Fibroblast of lung (primary cell): ENCODE measurements around the gene ST8SIA4. TPM values are rescaled to one million over a fixed set of nuclear protein-coding genes. Genes with fewer than 3 reads are reported as not detected.

Source experiments
- DNase-seq, 2 donors: peaks; one replicate each; pipeline versions ENCODE4 v3.0.0 to v3.0.0-alpha.2; 2010; ENCODE audit warnings: low read depth in 2 of 2
- H2AFZ ChIP-seq: 2 replicates; pipeline ENCODE4 v1.5.1; 2012; ENCODE audit warnings: low read length, control low read depth, inconsistent platforms
- H3K27ac ChIP-seq: 2 replicates; pipeline ENCODE4 v1.5.1; 2011; ENCODE audit warnings: low read length, control low read depth; ENCODE audit not compliant: insufficient read depth
- H3K27me3 ChIP-seq: 2 replicates; pipeline ENCODE4 v1.5.1; 2011; ENCODE audit warnings: mild to moderate bottlenecking, low read length; ENCODE audit not compliant: control insufficient read depth, insufficient read depth
- H3K36me3 ChIP-seq: 2 replicates; pipeline ENCODE4 v1.5.1; 2011; ENCODE audit warnings: low read length; ENCODE audit not compliant: control insufficient read depth, insufficient read depth
- H3K4me1 ChIP-seq: 2 replicates; pipeline ENCODE4 v1.5.1; 2011; ENCODE audit warnings: low read length; ENCODE audit not compliant: control insufficient read depth, insufficient read depth; ENCODE audit errors: extremely low read depth
- H3K4me2 ChIP-seq: 2 replicates; pipeline ENCODE4 v1.5.1; 2011; ENCODE audit warnings: low read length, control low read depth; ENCODE audit not compliant: insufficient read depth; ENCODE audit errors: extremely low read depth
- H3K4me3 ChIP-seq, 4 experiments: fragments of 200-600 bp in 1 of 4; sonication (generic) in 1 of 4; replicated peaks in 1 of 4; 2 replicates each; pipeline ENCODE4 v1.5.1; 2011 to 2016; ENCODE audit warnings: low read length in 4 of 4, low read depth in 3 of 4, mild to moderate bottlenecking in 3 of 4, control low read depth in 2 of 4, inconsistent platforms in 1 of 4, mixed read lengths in 1 of 4; ENCODE audit not compliant: insufficient read depth in 1 of 4; ENCODE audit errors: control extremely low read depth in 1 of 4
- H3K79me2 ChIP-seq: 2 replicates; pipeline ENCODE4 v1.5.1; 2012; ENCODE audit warnings: mild to moderate bottlenecking, low read length, inconsistent platforms; ENCODE audit not compliant: control insufficient read depth, insufficient read depth
- H3K9ac ChIP-seq: 2 replicates; pipeline ENCODE4 v1.5.1; 2011; ENCODE audit warnings: mild to moderate bottlenecking, low read length, control low read depth; ENCODE audit not compliant: insufficient read depth
- H3K9me3 ChIP-seq: 2 replicates; pipeline ENCODE4 v1.5.1; 2012; ENCODE audit warnings: low read depth, low read length; ENCODE audit not compliant: control insufficient read depth, insufficient read depth
- H4K20me1 ChIP-seq: 2 replicates; pipeline ENCODE4 v1.5.1; 2011; ENCODE audit warnings: low read length; ENCODE audit not compliant: control insufficient read depth, insufficient read depth; ENCODE audit errors: extremely low read depth
- CTCF ChIP-seq, 2 donors: IDR thresholded peaks in 1 of 2; conservative IDR thresholded peaks in 1 of 2; 1 replicate in 1 of 2; 2 replicates in 1 of 2; pipeline ENCODE4 v1.5.1; 2011 to 2012; ENCODE audit warnings: low read length in 2 of 2, control low read depth in 1 of 2, inconsistent platforms in 1 of 2, low read depth in 1 of 2, mild to moderate bottlenecking in 1 of 2
- EZH2 ChIP-seq: IDR thresholded peaks from 2 replicates; pipeline ENCODE4 v1.5.1; 2012; ENCODE audit warnings: low read length, control low read depth, mild to moderate bottlenecking; ENCODE audit errors: missing control alignments
- polyA minus RNA-seq: library from RNA; depleted of rRNA, polyadenylated mRNA; stranded (reverse); fragments of >200 nt; gene quantifications from 2 replicates; pipeline ENCODE4 v1.2.3, GENCODE V29; 2011; ENCODE audit warnings: low replicate concordance
- polyA plus RNA-seq, 2 donors: library from polyadenylated mRNA; depleted of rRNA in 1 of 2; stranded (reverse) in 1 of 2; unstranded in 1 of 2; fragments of >200 nt; gene quantifications; 2 replicates each; pipeline ENCODE4 v1.2.1, GENCODE V29; 2011 to 2012; ENCODE audit warnings: missing spikeins in 1 of 2
- total RNA-seq: library from RNA; depleted of rRNA; stranded (reverse); fragments of >200 nt; gene quantifications from 2 replicates; pipeline ENCODE4 v1.2.1, GENCODE V29; 2014

Gene ST8SIA4
- total RNA-seq (0.26 and 0.33 TPM in 2 replicates), polyA plus RNA-seq (0.02 and 0.05 TPM in 2 replicates), polyA minus RNA-seq (not detected in 2 replicates)
- polyA plus RNA-seq (2012): 0.07 TPM in 1 of 2 replicates, not detected in the other

GRCh38 chr5:100903039-100903887, at the start of gene ST8SIA4:
ST8SIA4 (minus strand) TSS chr5:100903282; CDS start chr5:100902955, 327 bp downstream.
- H3K9ac ChIP-seq: no peak within 1 kb of the TSS
- peak; percentile 69 to 82 for DNase-seq

GRCh38 chr5:100950985-100951384, 47.9 kb upstream of the ST8SIA4 start:
- Histone ChIP-seq H3K27ac (no peak overlapping the region), H3K79me2 (no peaks in the 10 kb centered on the region), H3K4me2 (no peak overlapping the region), H3K4me3 (no peak overlapping the region), H3K9me3 (no peaks in the 10 kb centered on the region), H3K27me3 (no peaks in the 10 kb centered on the region), H4K20me1 (no peaks in the 10 kb centered on the region), H3K4me1 (no peaks in the 10 kb centered on the region), H2AFZ (no peak overlapping the region), H3K36me3 (no peaks in the 10 kb centered on the region), H3K9ac (no peak overlapping the region)
- no peak for DNase-seq
- no peak for TF ChIP-seq EZH2
- no peak for TF ChIP-seq CTCF (conservative IDR thresholded peaks at IDR 0.05 in 1 of 2, IDR thresholded peaks at IDR 0.05 in 1 of 2; ENCODE audit: low read depth in 1 of 2, low read length in 2 of 2)

More at GRCh38 chr5:100903039-100903887, at the start of gene ST8SIA4:
- Histone ChIP-seq H3K79me2 (no peaks in the 10 kb centered on the region), H3K27ac (no peak within 1 kb of the TSS), H3K4me2 (peak within 1 kb of the TSS; percentile 63), H3K9me3 (no peaks in the 10 kb centered on the region), H4K20me1 (no peaks in the 10 kb centered on the region), H3K27me3 (peaks cover 9% of the 10 kb centered on the region), H3K36me3 (no peaks in the 10 kb centered on the region), H3K4me1 (no peaks in the 10 kb centered on the region), H3K4me3 (peak within 1 kb of the TSS; percentile 7 to 81 (median 44)), H2AFZ (no peak within 1 kb of the TSS)
- TF ChIP-seq EZH2 (no peak), CTCF (conservative IDR thresholded peaks at IDR 0.05 in 1 of 2, IDR thresholded peaks at IDR 0.05 in 1 of 2; ENCODE audit: low read depth in 1 of 2, low read length in 2 of 2) (no peak)

GRCh38 chr5:100913298-100913697, 10.2 kb upstream of the ST8SIA4 start:
- Histone ChIP-seq H3K4me1 (no peaks in the 10 kb centered on the region), H3K9me3 (no peaks in the 10 kb centered on the region), H3K79me2 (no peaks in the 10 kb centered on the region), H3K27me3 (no peaks in the 10 kb centered on the region), H3K36me3 (no peaks in the 10 kb centered on the region), H3K27ac (no peak overlapping the region), H3K4me2 (no peak overlapping the region), H4K20me1 (no peaks in the 10 kb centered on the region), H2AFZ (no peak overlapping the region), H3K9ac (no peak overlapping the region), H3K4me3 (no peak overlapping the region)
- TF ChIP-seq CTCF (conservative IDR thresholded peaks at IDR 0.05 in 1 of 2, IDR thresholded peaks at IDR 0.05 in 1 of 2; ENCODE audit: low read depth in 1 of 2, low read length in 2 of 2) (no peak), EZH2 (no peak)
- DNase-seq: no peak
